Left lung (tissue), 10 donors: ENCODE data around the gene MYBPHL. TPM values are rescaled to one million over a fixed set of nuclear protein-coding genes. Genes with fewer than 3 reads are reported as not detected.

Source experiments
- ATAC-seq: fragments of 200-7000 bp; cut with Tn5 transposase; one replicate; pipeline ENCODE4 v1.9.1; 2020; ENCODE audit warnings: moderate library complexity
- DNase-seq, 4 donors: peaks; one replicate each; pipeline ENCODE4 v3.0.0-alpha.2; 2013 to 2020
- H3K27ac ChIP-seq, 2 donors: fragments of 200-600 bp; sonication (generic) in 1 of 2; one replicate each; pipeline versions ENCODE4 v1.5.0 to v1.8.0; 2020 to 2021
- H3K27me3 ChIP-seq, 2 donors: fragments of 200-600 bp; sonication (generic) in 1 of 2; one replicate each; pipeline versions ENCODE4 v1.5.0 to v1.8.0; 2020 to 2021
- H3K36me3 ChIP-seq, 2 donors: fragments of 200-600 bp; sonication (generic) in 1 of 2; one replicate each; pipeline versions ENCODE4 v1.5.0 to v1.8.0; 2020 to 2021
- H3K4me1 ChIP-seq, 2 donors: fragments of 200-600 bp; one replicate each; pipeline ENCODE4 v1.8.0; 2021
- H3K4me3 ChIP-seq, 2 donors: fragments of 200-600 bp; sonication (generic) in 1 of 2; one replicate each; pipeline versions ENCODE4 v1.5.0 to v1.8.0; 2020 to 2021; ENCODE audit warnings: mild to moderate bottlenecking in 1 of 2
- H3K9me3 ChIP-seq, 2 donors: fragments of 200-600 bp; sonication (generic) in 1 of 2; one replicate each; pipeline versions ENCODE4 v1.5.0 to v1.8.0; 2020 to 2021
- CTCF ChIP-seq, 2 donors: fragments of 200-600 bp; sonication (generic) in 1 of 2; IDR thresholded peaks; one replicate each; pipeline versions ENCODE4 v1.5.0 to v1.8.0; 2021; ENCODE audit warnings: antibody characterized with exemption in 2 of 2
- intact Hi-C, 2 donors: fragments of 100-400 bp; cut with DNase I; formaldehyde crosslinking; loops; one replicate each; pipeline versions ENCODE4 v1.11.2 to v1.14.2; 2022
- polyA plus RNA-seq, 6 donors: library from polyadenylated mRNA; unstranded; fragments of 120-200 nt; gene quantifications; one replicate each; pipeline ENCODE4 v1.2.1, GENCODE V29; 2013; ENCODE audit not compliant: insufficient read length in 6 of 6
- total RNA-seq, 2 donors: library from RNA; stranded (reverse); fragmentation: NEBNext Ultra II Directional; extraction: Animal tissue kit (Norgen Biotek cat#: 25700); gene quantifications; one replicate each; pipeline ENCODE4 v1.2.1, GENCODE V29; 2021
- donor health status: DM: no; HTN: yes; CAD: no.
- donor health status: DM: no; HTN: no; CAD: no.

The MYBPHL gene
- total and polyA plus RNA-seq, 8 donors, result 0.24 to 21.4 (median 0.35) TPM; not detected in 2

DNA sequence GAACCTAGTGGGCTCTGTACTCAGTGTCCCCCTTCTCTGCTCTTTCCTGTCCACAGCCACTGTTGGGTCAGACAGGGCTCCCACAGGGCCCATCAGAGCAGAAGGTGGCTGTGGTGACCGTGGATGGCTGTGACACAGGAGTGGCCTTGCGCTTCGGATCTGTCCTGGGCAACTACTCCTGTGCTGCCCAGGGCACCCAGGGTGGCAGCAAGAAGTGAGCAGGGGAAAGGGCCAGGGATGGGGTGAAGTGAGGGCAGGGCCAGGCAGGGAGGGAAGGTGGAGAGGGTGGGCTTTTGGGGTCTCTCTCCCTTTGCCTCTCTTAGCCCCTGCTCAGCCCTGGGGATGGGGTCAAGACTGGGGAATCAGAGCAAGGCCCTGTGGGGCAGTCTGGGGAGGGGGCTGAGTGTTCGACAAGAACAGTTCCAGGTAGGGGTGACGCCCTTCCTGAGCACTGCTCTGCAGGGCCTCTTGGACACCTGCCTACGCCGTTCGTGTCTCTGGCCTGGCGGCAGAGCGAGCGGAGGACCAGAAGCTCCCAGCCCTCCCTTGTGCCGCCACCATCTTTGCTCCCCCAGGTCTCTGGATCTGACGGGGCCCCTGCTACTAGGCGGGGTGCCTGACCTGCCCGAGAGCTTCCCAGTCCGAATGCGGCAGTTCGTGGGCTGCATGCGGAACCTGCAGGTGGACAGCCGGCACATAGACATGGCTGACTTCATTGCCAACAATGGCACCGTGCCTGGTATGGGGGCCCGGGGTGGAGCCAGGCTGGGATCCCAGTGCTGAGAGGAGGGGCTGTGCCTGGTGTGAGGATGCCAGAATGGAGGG, 44.4 kb downstream of the MYBPHL start:
- Histone ChIP-seq H3K27ac (no peak overlapping the region), H3K27me3 (no peaks in the 10 kb centered on the region), H3K36me3 (no peaks in the 10 kb centered on the region), H3K4me3 (no peak overlapping the region), H3K9me3 (no peaks in the 10 kb centered on the region), H3K4me1 (peaks cover 0 to 8% of the 10 kb centered on the region in 2 donors)
- no peak for TF ChIP-seq CTCF (IDR thresholded peaks at IDR 0.05)
- intact Hi-C loops, result loop anchor here in 1 of 2 donors (5.0 to 10.0 kb wide), 2 partner anchors 145 to 272 kb away; partner anchors contain the start of gene GPR61
- DNase-seq (peak in 1 of 4 donors; percentile 64), ATAC-seq (no peak)

DNA sequence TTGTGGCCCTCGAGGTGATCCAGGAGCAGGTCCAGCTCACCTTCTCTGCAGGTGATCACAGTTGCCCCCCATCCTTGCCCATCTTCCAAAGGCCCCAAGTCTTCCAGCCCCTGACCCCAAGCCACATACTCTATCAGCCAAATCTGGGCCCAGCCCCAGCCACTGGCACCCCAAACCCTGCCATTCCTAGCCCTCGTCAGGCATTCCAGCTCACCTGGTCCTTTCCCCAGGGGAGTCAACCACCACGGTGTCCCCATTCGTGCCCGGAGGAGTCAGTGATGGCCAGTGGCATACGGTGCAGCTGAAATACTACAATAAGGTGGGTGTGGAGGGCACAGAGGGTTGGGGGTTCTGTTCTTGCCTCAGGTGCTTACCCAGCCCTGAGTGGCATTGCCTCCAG, 45.2 kb downstream of the MYBPHL start:
- ATAC-seq, result no peak
- intact Hi-C loops, result loop anchor here in 1 of 2 donors (5.0 to 10.0 kb wide), 2 partner anchors 146 to 273 kb away; partner anchors contain the start of gene GPR61

DNA sequence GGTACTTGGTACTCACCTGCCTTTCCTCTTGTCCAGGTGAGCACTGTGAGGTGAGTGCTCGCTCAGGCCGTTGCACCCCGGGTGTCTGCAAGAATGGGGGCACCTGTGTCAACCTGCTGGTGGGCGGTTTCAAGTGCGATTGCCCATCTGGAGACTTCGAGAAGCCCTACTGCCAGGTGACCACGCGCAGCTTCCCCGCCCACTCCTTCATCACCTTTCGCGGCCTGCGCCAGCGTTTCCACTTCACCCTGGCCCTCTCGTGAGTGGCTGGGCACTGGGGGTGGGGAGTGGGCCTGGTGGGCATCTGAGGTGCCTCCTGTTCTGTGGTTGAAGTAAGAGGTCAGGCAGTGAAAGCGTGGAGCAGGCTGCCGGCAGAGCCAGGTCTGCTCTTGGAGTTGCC, 45.8 kb downstream of the MYBPHL start:
- Histone ChIP-seq H3K9me3 (no peaks in the 10 kb centered on the region), H3K27me3 (no peaks in the 10 kb centered on the region), H3K27ac (no peak overlapping the region), H3K4me3 (no peak overlapping the region), H3K4me1 (peaks cover 0 to 8% of the 10 kb centered on the region in 2 donors), H3K36me3 (no peaks in the 10 kb centered on the region)
- ATAC-seq, result no peak
- TF ChIP-seq CTCF (IDR thresholded peaks at IDR 0.05), result no peak
- DNase-seq, result no peak
- intact Hi-C loops, result loop anchor here in 1 of 2 donors (5.0 to 10.0 kb wide), 2 partner anchors 146 to 274 kb away; partner anchors contain the start of gene GPR61

More for the DNA sequence above, 45.2 kb downstream of the MYBPHL start:
- peak in 1 of 4 donors; percentile 34 for DNase-seq
- H3K36me3 ChIP-seq, result no peaks in the 10 kb centered on the region
- H3K27me3 ChIP-seq, result no peaks in the 10 kb centered on the region
- no peaks in the 10 kb centered on the region for H3K9me3 ChIP-seq
- TF ChIP-seq CTCF (IDR thresholded peaks at IDR 0.05), result no peak
- H3K4me3 ChIP-seq, result no peak overlapping the region
- peaks cover 0 to 8% of the 10 kb centered on the region in 2 donors for H3K4me1 ChIP-seq
- H3K27ac ChIP-seq, result no peak overlapping the region

- TF ChIP-seq CTCF (IDR thresholded peaks at IDR 0.05), result no peak
- Histone ChIP-seq H3K27me3 (no peaks in the 10 kb centered on the region), H3K4me1 (peaks cover 1 to 9% of the 10 kb centered on the region in 2 donors), H3K27ac (no peak overlapping the region), H3K4me3 (no peak overlapping the region), H3K9me3 (no peaks in the 10 kb centered on the region), H3K36me3 (no peaks in the 10 kb centered on the region)
- DNase-seq (no peak), ATAC-seq (no peak)
- intact Hi-C loops, result loop anchor here in 1 of 2 donors (5.0 to 10.0 kb wide), 2 partner anchors 147 to 275 kb away; partner anchors contain the start of gene GPR61
Measured at GRCh38 chr1:109259674-109260557, 46.9 kb downstream of the MYBPHL start.
